ENCODE data around the gene LBHD2.

The LBHD2 gene

DNA sequence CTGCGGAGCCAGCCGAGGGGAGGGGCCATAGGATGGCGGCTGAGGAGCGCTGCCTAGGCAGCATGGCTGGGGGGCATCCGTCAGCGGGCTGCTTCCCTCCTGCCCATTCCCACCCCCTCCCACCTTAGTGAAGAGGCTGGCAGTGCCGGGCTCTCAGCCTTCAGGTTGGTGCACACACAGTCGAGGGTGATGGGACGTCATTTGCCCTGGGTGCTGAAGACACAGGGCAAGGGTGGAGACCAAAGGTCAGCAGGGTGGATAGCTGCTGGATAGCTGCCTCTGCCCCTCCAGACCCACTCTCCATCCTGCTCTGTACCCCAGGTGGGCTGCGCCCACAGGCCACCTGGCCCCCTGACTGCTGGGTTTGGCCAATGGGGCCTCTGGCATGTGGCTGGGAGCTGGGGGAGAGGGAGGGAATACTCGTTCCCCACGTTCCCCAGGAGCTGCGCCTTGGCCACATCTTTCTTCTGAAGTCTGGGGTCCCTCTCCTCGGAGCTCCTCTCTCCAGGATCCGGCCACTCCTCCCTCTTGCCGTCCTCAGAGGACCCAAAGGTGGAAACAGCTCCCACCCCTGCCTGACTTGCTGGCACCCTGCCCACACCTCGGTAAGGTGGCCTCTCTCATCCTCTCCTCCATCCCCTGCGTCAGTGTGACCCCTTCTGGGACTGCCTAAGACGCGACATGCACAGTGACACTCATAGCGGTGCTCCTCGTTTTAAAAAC lies 15.5 kb upstream of the LBHD2 start:
- DNase-seq (ENCODE audit: low read depth in 2 of 2), result no peak

DNA sequence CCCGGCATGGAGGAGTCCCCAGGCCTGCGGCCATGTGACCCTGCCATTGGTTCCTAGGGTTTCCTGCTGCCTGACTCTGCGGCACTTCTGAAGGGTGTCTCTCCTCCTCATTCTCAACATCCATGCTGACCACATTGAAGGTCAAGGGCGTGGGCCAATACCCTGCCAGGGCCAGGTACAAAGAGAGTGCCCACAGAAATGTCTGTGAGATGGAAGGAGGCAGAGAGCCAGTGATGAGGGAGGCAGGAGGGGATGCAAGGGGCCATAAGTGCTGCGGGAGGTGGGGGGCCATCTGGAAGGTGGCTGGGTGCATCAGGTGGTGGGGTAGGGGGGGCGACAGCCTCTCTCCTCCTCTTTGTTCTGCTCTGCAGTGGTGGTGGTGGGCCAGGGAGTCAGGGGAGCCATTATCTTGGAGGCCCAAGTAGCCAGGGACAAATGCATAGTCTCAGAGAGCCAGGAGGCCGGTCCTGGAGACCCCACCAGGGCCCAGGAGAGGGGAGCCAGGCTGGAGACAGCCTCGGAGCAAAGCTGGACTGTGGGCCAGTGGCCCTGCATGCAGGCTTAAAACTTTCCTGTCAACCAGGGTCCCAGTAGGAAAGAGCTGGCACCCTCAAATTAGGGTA lies 13.6 kb upstream of the LBHD2 start:
- DNase-seq (ENCODE audit: low read depth in 2 of 2), result no peak

DNA sequence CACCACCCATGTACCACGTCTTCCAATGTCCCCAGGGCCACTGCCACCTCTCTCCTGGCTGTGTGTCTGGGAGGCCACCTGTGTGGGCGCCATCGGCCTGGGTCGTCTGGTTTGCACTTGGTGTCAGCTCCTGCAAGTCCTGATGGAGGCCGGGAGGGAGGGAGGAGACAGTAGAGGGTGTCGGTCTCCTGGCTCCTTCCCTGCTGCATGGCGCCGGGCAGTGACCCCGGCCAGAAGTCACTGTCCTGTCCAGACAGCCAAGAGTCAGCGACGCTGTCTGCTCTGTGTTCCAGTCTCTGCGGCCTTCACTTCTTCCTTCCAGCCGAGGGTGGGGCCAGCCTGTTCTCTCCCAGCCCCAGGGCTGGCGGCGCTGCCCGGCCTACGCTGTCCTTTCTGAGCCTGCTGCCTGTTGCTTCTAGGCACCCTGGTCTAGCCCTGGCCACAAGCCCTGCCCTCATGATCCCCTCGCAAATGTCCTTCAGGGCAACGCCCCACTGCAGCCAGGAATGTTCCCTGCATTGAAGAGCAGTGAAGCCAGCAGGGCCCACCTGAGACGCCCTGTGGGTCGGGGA lies 13.0 kb upstream of the LBHD2 start:
- DNase-seq (ENCODE audit: low read depth in 2 of 2), result no peak

DNA sequence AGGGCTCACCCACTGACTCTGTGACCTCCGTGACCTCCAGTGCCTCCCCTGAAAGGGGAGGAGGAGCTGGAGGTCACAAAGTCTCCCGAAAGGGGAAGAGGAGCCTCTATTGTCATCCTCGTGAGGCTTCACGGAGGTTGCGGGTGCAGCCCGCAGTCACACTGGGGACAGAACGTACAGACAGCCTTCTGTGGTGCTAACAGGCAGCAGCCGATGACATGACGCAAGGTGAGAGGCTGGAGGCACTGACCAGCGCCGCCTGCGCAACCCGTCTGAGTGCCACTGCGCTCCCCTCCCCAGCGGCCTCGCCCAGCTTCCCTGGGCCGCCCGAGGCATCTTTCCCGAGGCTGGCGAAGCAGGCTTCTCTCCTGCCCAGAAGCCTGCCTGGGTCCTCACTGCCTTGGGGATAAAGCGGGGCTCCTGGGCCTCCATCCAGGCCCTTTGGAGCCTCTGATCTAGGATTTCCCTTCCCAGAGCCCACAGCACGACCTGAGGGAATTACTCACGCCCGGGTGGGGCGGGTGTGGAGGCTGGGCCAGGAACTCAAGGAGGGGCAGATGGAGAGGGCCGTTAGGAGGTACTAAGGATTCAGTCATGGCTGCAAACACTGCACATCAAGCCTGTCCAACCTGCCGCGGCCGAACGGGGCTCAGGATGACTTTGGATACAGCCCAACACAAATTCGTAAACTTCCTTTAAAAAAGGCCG lies 12.3 kb upstream of the LBHD2 start:
- DNase-seq (ENCODE audit: low read depth in 2 of 2), result no peak

DNA sequence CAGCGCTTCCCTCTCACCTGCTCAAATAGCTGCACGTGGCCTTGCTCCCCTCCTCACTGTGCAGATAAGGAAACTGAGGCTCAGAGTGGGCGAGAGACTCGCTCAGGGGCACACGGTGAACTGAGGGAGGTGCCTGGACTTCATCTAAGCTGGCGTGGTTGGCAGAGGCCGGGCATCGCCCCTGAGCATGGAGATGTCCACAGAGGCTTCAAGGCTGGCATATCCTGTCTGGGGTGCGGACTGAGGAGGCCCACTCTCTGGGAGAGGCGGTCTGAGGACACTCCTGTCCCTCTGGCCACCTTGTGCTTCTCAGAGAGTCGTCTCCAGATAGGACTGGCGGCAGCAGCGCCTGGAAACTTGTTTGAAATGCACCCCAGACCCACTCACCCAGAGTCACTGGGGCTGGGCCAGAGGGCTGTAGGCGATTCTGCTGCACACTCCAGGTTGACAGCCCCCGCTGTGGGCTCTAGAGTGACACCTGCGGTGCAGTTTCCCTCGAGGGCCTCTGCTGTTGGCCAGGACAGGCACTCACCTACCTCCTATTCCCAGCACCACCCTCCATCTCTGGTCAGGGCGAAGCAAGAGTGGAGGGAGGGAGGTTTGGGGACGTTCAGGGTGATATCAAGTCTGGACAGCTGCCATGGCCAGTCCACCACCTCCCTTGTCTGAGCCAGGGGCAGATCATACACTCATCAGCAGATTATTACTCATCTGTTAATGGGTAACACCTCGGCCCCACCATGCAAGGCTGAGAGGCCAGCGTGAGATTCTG lies 11.2 kb upstream of the LBHD2 start:
- no peak for DNase-seq (ENCODE audit: low read depth in 2 of 2)

DNA sequence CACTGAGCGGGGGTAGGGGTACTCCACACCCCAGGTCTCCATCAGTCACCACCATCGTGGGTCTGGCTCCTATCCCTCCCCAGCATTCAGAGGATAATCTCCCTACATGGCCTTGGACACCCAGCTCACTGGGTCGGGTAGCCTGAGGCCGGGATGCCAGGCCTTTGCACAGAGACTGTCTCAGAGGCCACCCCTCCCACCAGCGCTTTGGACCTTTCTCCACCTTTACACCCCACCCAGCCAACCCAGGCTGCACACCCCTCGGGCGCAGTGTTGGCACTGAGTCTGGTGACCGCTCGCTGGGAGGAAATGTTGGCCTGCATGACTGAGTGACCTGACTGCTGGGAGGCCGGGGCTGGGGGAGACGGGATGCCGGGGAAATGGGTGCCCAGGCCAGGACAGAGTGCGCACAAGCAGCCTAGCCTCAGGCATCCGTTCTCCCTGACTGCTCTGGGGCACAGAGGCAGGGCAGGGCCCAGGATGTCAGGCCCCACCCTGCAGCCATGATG lies 10.6 kb upstream of the LBHD2 start:
- no peak for DNase-seq (ENCODE audit: low read depth in 2 of 2)

DNA sequence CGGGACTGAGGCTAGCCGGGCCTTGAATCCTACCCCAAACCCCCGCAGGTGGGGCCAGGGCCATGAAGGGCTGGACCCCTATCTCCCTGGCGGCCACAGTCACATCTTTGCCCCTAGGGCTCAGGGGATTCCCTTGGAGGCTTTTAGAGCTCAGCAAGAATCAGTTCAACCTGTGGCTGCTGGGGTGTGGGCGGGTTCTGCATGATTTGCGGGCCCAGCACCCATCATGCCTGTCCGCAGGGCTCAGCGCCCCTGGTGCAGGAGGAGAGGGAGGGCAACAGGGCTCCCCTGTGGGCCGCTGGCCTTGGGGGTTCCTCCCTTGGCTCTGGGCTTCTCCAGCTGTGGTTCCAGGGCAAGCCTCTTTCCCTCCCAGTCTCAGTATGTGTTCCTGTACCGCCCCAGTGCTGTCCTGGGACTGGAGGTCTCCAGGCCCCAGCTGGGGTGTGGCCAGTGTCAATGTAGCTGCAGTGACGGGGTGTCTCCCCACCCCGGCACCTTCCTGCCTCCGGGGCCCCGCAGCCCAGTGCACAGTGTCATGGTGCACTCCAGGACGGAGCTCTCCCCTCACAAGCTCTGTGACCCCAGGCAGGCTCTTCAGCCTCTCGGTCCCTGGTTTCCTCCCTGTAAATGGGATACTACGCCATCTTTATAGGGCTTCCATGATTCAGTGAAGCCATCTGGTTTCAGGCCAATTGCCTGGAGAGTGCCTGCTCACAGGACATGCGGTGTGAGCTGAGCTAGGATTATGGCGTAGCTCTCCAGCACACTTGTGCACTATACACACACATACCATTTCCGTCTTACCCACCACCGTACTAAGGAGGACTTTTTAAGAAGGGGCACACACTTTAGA lies 9.9 kb upstream of the LBHD2 start:
- no peak for DNase-seq (ENCODE audit: low read depth in 2 of 2)

DNA sequence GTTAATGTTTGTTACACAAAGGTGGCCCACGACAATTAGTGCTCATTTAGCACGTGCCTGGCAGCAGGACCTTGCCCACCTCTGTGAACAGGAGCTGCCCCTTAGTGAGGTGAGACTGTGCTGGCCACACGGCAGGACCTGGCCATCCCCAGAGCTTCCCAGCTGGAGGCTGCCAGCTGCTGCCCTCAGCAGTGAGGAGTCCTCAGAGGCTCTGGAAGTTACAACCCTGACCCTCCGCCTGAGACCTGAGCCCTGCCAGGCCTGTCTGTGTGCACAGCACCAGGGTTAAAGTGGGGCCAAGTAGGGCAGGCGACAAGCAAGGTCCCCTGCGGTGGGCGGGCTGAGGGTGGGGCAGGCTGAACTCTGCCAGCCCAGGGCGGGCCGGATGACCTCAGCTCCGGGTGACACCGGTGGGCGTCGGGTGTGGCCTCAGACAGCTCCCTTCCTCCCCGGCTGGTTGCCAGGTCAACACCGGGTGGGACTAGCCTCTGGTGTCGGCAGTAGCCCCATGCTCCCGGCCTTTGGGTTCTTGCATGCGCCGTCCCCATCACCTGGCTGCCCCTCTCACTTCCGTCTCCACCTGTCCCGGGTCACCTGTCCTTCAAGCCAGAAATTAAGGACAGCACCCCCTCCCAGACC lies 9.2 kb upstream of the LBHD2 start:
- no peak for DNase-seq (ENCODE audit: low read depth in 2 of 2)

DNA sequence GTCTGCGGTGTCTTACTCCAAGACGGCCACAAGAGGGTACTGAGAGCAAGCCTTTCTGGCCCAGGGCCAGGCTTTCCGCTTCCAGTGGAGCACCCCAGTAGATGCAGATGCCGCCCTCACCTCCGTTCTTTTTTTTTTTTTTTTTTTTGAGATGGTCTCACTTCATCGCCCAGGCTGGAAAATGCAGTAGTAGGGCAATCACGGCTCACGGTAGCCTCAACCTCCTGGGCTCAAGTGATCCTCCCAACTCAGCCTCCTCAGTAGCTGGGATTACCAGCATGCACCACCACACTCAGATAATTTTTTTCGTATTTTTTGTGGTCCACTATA lies 5.6 kb upstream of the LBHD2 start:
- DNase-seq (ENCODE audit: low read depth in 2 of 2), result peak; percentile 42 to 59

DNA sequence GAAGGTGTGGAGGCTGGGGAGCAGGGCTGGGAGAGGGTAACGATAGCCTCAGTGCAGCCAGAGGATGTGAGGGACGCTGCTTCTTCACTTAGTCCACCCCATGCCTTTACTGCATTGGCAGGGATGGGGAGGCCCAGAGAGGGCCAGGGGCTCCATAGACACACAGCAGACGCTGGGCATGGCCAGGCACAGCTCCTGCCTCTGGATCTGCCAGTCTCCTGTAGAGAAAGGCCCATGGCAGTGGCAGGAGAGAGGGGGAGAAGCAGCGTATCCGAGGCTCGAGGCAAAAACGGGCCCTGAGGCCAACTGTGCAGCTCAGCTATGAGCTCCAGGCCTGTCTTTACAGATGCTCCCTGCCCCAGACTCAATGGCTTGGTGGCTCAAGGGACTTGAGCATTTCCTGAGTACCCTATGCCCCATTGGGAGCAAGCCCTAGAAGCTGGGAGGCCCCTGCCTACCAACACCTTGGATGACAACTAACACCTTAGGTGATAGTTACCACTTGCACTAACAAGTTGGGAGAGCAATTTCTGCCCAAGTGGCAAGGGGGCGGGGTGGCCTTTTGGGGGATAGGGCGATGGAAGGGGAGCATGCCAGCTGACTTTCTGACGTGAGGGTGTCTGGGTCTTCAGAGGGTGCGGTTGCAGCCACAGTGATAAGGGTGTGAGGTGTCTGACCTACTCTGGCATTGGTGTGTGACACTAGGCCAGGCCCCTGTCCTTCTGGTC lies 5.0 kb upstream of the LBHD2 start:
- no peak for DNase-seq (ENCODE audit: low read depth in 2 of 2)

DNA sequence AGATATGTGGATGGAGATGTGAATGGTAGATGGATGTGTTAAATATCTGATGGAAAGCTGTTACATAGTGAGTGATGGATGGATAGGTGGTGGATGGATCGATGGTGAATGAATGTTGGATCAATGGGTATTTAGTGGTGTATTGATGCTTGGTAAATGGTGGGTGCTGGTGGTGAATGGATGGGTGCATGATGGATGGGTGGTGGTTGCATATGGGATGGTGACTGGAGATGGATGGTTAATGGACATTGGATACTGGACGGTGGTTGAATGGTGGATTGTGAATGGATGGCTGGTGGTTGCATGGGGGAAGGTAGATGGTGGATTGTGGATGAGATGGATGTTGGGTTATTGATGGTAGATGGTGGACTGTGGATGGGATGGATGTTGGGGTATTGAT lies 2.1 kb upstream of the LBHD2 start:
- DNase-seq (ENCODE audit: low read depth in 2 of 2), result no peak

DNA sequence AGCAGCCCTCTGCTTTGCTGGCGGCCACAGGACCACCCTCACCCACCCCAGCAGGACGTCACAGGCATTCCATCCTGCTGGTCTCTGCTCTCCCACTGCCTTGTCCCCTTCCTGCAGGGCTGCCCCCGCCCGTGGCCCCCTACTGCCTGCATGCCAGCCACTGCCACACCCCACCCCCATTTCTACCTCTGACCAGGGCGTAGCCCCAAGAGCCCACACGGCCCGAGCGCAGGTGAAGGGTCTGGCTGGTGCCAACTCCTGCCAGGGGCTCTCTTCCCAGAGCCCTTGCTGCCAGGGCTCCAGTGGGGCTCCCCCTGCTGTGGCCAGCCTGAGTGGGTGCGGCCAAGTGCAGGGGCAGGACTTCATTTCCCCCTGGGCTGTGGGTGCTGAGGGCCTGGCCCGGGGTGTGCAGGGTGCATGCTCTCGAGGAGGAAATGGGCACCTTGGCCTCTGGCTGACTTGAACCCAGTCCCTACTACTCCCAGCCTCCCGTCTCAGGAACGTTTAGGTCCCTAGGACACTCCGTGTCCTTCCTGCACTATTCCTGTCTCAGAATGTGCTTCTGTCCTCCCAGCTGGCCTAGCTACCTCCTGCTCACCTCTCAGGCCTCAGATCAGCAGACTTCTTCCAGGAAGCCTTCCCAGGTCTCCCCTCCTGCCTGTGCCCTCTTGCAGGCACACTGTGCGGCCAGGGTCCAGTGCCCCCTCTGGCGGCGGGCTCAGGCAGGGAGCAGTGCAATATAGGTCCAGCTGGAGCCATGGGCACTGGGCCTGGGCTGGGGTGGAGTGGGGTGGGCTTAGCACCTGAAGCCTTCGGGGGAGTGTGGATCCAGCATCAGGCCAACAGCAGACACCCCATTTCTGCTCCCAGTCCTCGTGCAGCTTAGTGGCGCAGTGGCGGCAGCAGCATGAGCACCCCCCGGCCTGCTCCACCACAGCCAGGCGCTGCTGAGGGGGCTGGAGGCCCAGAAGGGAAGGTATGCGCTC lies 1.4 kb downstream of the LBHD2 start:
- no peak for DNase-seq (ENCODE audit: low read depth in 2 of 2)

DNA sequence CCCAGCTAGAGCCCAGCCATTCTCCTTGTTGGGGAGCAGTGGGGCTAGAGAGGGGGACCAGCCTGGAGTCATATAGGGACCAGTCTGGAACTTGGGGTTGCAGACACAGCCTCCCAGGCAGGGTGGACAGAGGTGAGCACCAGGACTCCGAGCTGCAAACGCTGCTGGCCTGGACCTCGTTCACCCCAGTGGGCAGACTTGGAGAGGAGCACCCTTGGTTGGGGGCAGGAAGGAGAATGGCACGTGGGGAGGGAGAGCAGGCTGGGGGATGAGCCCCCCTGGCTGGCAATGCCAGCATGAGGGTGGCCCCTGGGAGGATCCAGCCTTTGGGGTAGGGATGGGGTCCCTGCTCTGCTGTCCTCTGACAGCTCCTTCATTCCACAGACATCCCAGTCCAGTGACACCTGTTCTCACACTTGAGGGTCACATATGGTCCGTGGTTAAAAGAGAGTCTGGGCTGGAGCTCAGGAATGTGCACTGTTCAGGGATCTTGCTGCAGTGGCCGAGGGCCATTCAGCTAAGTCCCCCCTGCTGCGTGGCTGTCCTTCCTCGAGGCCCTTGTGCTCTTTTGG lies 2.8 kb downstream of the LBHD2 start:
- DNase-seq (ENCODE audit: low read depth in 2 of 2), result no peak

DNA sequence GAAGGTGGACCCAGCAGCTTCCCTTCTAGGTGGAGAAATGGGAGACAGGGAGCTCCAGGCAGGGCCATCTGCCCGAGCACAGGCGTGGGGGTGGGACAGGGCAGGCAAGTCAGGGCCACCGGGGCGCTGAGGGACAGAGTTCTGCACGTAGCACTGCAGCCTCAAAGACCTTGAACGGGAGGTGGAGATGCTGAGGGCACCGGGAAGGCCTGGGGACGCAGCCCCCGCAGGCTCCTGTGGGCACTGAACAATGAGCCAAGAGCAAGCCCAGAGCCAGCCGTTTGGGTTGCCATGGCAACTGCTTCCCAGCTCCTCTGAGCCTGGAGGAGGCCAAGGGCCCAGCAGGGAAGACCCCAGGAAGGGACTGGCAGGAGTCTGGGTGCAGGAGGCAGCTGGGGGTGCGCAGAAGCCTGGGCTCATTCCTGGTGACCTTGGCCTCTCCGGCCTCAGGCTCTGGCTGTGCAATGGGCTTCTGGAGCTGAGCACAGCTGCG lies 3.4 kb downstream of the LBHD2 start:
- no peak for DNase-seq (ENCODE audit: low read depth in 2 of 2)

DNA sequence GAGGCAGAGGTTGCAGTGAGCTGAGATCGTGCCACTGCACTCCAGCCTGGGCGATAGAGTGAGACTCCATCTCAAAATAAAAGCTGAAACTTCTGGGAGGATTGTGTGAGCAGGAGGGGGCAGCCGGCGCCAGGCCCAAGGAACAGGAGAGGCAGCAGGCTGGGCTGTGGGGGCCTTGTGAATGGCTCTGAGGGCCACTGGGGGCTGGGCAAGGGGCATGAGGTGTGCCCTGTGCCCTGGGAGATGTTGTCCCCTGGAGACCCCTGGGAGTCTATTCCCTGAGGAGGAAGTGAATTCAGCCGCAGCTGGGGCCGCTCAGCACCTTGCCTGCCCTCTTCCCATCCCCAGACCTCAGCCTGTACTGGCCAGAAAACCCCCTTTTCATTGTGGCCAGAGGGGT lies 4.9 kb downstream of the LBHD2 start:
- no peak for DNase-seq (ENCODE audit: low read depth in 2 of 2)

DNA sequence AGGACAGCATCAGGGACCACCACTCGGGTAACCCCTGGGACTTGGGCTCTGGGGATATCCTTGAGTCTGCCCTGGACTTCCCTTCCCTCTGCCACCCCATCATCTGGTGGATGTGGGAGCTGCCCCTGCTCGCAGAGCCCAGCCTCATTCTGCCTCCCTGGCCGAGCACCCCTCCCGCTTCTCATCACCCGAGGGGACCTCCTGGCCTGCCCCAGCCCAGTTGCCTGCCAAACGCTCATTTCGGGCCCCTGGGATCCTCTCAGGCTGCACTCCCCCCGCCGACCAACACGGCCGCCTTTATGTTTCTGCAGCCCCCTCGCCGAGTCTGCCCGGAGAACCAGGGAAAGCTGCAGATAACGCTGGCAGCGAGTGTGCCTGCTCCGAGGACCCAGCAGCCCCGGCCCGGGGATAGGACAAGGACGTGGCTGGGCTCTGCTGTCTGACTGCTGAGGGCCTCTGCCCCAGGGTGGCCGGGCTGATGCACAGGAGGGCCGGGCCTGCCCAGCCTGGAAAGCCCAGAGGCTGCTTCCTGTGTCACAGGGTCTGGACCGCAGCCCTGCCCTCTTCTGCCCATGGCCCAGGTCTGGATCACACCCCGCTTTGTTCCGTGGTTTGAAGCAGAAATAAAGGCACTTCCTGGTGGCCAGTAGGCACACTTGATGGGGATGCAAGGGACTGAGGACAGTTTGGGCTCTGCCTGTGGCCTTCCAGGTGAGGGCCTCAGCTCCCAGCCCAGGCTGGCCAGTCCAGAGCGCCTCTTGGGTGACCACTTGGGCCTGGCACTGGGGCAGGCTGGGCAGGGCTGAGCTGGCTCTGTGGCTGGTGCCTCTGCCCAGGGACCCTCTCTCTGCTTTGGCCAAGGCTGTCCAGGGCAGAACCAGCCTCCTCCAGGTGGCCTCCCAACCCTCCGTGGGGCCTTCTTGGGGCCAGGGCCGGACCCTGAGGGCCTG lies 5.7 kb downstream of the LBHD2 start:
- no peak for DNase-seq (ENCODE audit: low read depth in 2 of 2)

DNA sequence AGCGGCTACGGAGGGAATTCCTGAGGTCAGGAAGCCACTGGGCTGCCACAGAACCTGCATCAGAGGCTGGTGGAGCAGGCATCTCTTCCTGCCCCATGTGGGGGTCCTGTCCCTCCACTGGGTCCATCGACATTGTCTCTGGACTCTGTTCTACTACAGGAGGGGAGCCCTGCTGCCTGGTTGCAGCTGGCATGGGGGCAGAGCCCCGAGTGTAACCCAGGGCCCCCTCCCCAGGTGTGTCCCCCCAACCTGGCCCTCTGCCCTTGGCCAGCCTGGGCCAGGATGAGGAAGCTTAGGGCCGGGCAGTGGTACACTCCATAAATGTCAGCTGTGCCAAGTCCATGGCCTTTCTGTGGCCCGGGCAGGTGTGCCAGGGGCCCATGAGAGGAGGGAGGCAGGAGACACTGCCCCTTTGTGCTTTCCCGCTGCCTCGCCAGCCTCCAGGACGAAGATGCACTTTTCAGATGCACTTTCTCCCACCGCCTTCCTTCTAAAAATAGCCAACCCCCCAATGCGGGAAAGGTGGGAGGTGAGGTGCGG lies 6.5 kb downstream of the LBHD2 start:
- no peak for DNase-seq (ENCODE audit: low read depth in 2 of 2)
